PC-9 (cell line): Measurements from ENCODE around the gene TTC7B. TPM values are rescaled to one million over a fixed set of nuclear protein-coding genes. Genes with fewer than 3 reads are reported as not detected.
"Not testable (repeated sequence)": the region's sequence is repeated elsewhere in the genome, so short reads cannot be mapped to it uniquely, and the experiment has no call there.

Experiments used
- BruUV-seq: library from RNA; stranded (reverse); fragments of 400-500 nt; replicated peaks from 2 replicates; lab custom pipeline; 2021; lab: Mats Ljungman, UMichigan
- CTCF ChIA-PET: fragments of 300-600 bp; sonication (Branson Sonifier 250); formaldehyde crosslinking; loops from one replicate; lab custom pipeline; 2022; ENCODE audit warnings: antibody characterized with exemption; lab: Charles Lee
- POLR2A ChIA-PET: fragments of 300-600 bp; sonication (Branson Sonifier 250); formaldehyde crosslinking; loops from one replicate; lab custom pipeline; 2022; ENCODE audit warnings: antibody characterized with exemption; ENCODE audit not compliant: unreplicated experiment; lab: Charles Lee
- DNase-seq, 2 experiments: peaks; one replicate each; pipeline versions ENCODE4 v3.0.0 to v3.0.0-alpha.2; 2015 to 2022; ENCODE audit warnings: mixed read lengths in 1 of 2
- H2AFZ ChIP-seq: fragments of 200-600 bp; sonication (generic); 2 replicates; pipeline ENCODE4 v1.8.1; 2017; ENCODE audit warnings: antibody characterized with exemption
- H3F3A ChIP-seq: fragments of 200-600 bp; sonication (generic); 2 replicates; pipeline ENCODE4 v1.8.1; 2017; ENCODE audit warnings: antibody characterized with exemption, mild to moderate bottlenecking, low read depth; ENCODE audit not compliant: insufficient read depth
- H3K27ac ChIP-seq: fragments of 200-600 bp; sonication (generic); 2 replicates; pipeline ENCODE4 v1.6.1; 2016; ENCODE audit warnings: mixed run types
- H3K27me3 ChIP-seq: fragments of 200-600 bp; sonication (generic); 2 replicates; pipeline ENCODE4 v1.6.1; 2016; ENCODE audit warnings: low read depth, mixed run types; ENCODE audit not compliant: insufficient read depth
- H3K36me3 ChIP-seq: fragments of 200-600 bp; sonication (generic); 2 replicates; pipeline ENCODE4 v1.6.1; 2016; ENCODE audit warnings: low read depth, mixed run types
- H3K4me1 ChIP-seq: fragments of 200-600 bp; sonication (generic); replicated peaks from 2 replicates; pipeline ENCODE4 v1.6.1; 2016; ENCODE audit warnings: mixed run types; ENCODE audit not compliant: insufficient read depth
- H3K4me2 ChIP-seq: fragments of 200-600 bp; sonication (generic); 2 replicates; pipeline ENCODE4 v1.6.1; 2017; ENCODE audit warnings: mixed run types
- H3K4me3 ChIP-seq: fragments of 200-600 bp; sonication (generic); 2 replicates; pipeline ENCODE4 v1.6.1; 2016; ENCODE audit warnings: mixed run types
- H3K79me2 ChIP-seq: fragments of 200-600 bp; sonication (generic); 2 replicates; pipeline ENCODE4 v1.6.1; 2017; ENCODE audit warnings: low read depth, mixed run types
- H3K9me2 ChIP-seq: fragments of 200-600 bp; sonication (generic); 2 replicates; pipeline ENCODE4 v1.8.1; 2017; ENCODE audit warnings: mild to moderate bottlenecking; ENCODE audit not compliant: insufficient read depth
- H3K9me3 ChIP-seq: fragments of 200-600 bp; sonication (generic); 2 replicates; pipeline ENCODE4 v1.8.1; 2016; ENCODE audit warnings: low read depth; ENCODE audit not compliant: insufficient read depth
- H4K20me1 ChIP-seq: fragments of 200-600 bp; sonication (generic); 2 replicates; pipeline ENCODE4 v1.8.1; 2017; ENCODE audit not compliant: insufficient read depth
- EZH2 ChIP-seq: fragments of 200-600 bp; sonication (generic); IDR thresholded peaks from 2 replicates; pipeline ENCODE4 v1.8.0; 2017; ENCODE audit warnings: antibody characterized with exemption, low read depth
- intact Hi-C: fragments of 100-400 bp; cut with micrococcal nuclease; formaldehyde crosslinking; loops from one replicate; pipeline ENCODE4 v1.10.0; 2022; ENCODE audit not compliant: unreplicated experiment
- total RNA-seq: library from RNA; stranded (reverse); gene quantifications from 2 replicates; pipeline ENCODE4 v1.2.3, GENCODE V29; 2021
- TF ChIP-seq, protein P1 (sequence below): fragments of 200-600 bp; sonication (generic); conservative IDR thresholded peaks from 2 replicates; pipeline ENCODE4 v1.6.1; 2017; ENCODE audit warnings: mixed run types, antibody characterized with exemption, mild to moderate bottlenecking, moderate library complexity

TTC7B gene
- total RNA-seq, 1 experiment from 2014 or later, result 6.8 TPM

DNA sequence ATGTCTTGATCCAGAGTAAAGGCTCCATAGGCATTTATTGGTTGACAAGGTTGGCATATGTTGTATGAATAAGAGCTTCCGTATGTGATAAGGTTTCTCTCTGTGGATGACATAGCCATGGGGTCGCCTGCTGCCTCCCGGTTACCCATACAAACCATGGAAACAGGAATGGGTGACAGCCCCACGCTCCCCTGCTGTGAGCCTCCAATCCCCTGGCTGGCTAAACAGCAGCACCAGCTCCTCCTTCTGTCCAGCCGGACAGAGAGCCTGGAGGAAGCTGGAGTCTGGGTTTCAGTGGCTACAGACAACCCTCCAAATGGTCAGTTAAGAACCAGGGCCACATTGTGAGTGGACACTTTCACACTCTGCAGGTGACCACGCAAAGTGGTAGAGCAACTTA is 288.3 kb downstream of the TTC7B start:
- no peak overlapping the region for H3K27ac ChIP-seq
- H2AFZ ChIP-seq, result no peak overlapping the region
- POLR2A ChIA-PET, result no interaction called here
- BruUV-seq, result no TSS peak
- no peaks in the 10 kb centered on the region for H3K36me3 ChIP-seq
- H3K9me2 ChIP-seq, result no peaks in the 10 kb centered on the region
- no peak overlapping the region for H3K4me3 ChIP-seq
- H3K4me1 ChIP-seq, result no peaks in the 10 kb centered on the region
- CTCF ChIA-PET, result no interaction called here
- DNase-seq, result no peak
- no peaks in the 10 kb centered on the region for H3K27me3 ChIP-seq
- no peaks in the 10 kb centered on the region for H3F3A ChIP-seq
- TF ChIP-seq, protein P1, sequence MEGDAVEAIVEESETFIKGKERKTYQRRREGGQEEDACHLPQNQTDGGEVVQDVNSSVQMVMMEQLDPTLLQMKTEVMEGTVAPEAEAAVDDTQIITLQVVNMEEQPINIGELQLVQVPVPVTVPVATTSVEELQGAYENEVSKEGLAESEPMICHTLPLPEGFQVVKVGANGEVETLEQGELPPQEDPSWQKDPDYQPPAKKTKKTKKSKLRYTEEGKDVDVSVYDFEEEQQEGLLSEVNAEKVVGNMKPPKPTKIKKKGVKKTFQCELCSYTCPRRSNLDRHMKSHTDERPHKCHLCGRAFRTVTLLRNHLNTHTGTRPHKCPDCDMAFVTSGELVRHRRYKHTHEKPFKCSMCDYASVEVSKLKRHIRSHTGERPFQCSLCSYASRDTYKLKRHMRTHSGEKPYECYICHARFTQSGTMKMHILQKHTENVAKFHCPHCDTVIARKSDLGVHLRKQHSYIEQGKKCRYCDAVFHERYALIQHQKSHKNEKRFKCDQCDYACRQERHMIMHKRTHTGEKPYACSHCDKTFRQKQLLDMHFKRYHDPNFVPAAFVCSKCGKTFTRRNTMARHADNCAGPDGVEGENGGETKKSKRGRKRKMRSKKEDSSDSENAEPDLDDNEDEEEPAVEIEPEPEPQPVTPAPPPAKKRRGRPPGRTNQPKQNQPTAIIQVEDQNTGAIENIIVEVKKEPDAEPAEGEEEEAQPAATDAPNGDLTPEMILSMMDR, result no peak
- no peak for TF ChIP-seq EZH2
- no peaks in the 10 kb centered on the region for H3K9me3 ChIP-seq
- H4K20me1 ChIP-seq, result no peaks in the 10 kb centered on the region
- no peaks in the 10 kb centered on the region for H3K79me2 ChIP-seq
- H3K4me2 ChIP-seq, result no peak overlapping the region
- intact Hi-C loops, result no loop called here

DNA sequence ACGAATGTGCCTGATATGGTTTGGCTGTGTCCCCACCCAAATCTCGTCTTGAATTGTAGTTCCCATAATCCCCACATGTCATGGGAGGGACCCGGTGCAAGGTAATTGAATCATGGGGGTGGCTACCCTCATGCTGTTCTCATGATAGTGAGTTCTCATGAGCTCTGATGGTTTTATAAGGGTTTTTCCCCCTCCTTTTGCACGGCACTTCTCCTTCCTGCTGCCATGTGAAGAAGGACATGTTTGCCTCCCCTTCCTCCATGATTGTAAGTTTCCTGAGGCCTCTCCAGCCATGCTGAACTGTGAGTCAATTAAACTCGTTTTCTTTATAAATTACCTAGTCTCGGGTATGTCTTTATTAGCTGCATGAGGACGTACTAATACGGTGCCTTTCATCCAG is 289.7 kb downstream of the TTC7B start:
- H3K36me3 ChIP-seq, POLR2A ChIA-PET, H3K4me2 ChIP-seq, DNase-seq, BruUV-seq, H3K9me2 ChIP-seq, H3K27me3 ChIP-seq, H3K4me3 ChIP-seq, H2AFZ ChIP-seq, H3K27ac ChIP-seq, H3F3A ChIP-seq, H3K79me2 ChIP-seq, intact Hi-C loops, H3K9me3 ChIP-seq, CTCF ChIA-PET, H3K4me1 ChIP-seq, H4K20me1 ChIP-seq: not testable (repeated sequence)

DNA sequence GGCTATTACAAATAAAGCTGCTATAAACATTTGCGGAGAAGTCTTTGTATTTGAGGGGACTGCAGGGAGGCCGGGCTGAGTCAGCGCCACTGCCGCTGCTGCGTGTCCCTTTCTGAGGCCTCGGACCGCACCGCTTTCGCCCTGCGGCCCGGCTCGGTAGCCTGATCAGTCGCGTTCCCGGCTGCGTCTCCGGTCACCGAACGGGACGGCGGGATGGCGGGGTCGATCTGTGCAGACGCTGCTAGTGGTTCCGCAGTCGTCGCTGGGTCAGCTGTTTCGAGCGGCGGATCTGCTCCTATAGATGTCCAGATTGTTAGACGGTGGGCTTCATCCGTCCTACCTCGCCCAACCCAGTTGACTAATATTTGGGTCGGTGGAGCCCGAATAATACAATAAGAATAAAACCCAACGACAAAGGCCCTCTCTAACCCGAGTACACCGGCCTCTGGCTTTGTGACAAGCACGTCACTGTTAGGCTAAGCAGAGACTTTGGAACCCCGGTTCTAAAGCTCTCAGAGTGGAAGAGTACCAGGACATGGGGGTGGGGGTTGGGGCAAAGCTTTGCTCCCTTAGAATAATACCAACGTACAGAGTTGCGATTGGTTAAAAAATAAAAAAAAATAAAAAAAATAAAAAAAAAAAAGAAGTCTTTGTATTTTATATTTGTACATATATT is 290.7 kb downstream of the TTC7B start:
- H3K27ac ChIP-seq, H4K20me1 ChIP-seq, H3F3A ChIP-seq, H2AFZ ChIP-seq, H3K9me2 ChIP-seq, H3K9me3 ChIP-seq, H3K4me3 ChIP-seq, H3K36me3 ChIP-seq, DNase-seq, BruUV-seq, intact Hi-C loops, H3K4me2 ChIP-seq, H3K79me2 ChIP-seq, POLR2A ChIA-PET, H3K4me1 ChIP-seq, CTCF ChIA-PET, H3K27me3 ChIP-seq: not testable (repeated sequence)

GRCh38 chr14:90523961-90524875 is 292.0 kb downstream of the TTC7B start:
- POLR2A ChIA-PET, result no interaction called here
- intact Hi-C loops, result loop anchor here (2.0 kb wide), 2 partner anchors 79 to 125 kb away; no protein-coding TSS in a partner anchor
- no TSS peak for BruUV-seq
- Histone ChIP-seq H3K79me2 (no peaks in the 10 kb centered on the region), H3K4me3 (no peak overlapping the region), H3K4me2 (no peak overlapping the region), H3F3A (no peaks in the 10 kb centered on the region), H3K9me2 (no peaks in the 10 kb centered on the region), H3K27ac (no peak overlapping the region), H4K20me1 (no peaks in the 10 kb centered on the region), H3K27me3 (no peaks in the 10 kb centered on the region), H2AFZ (no peak overlapping the region), H3K36me3 (no peaks in the 10 kb centered on the region), H3K4me1 (no peaks in the 10 kb centered on the region), H3K9me3 (no peaks in the 10 kb centered on the region)
- CTCF ChIA-PET, result no interaction called here
- TF ChIP-seq, protein P1, result no peak
- no peak for TF ChIP-seq EZH2
- no peak for DNase-seq
